GM21381 (cell line): Measurements from ENCODE around the gene PRDM12.

Experiments used
- ATAC-seq: cut with Tn5 transposase; IDR thresholded peaks from one replicate; pipeline ENCODE4 v1.9.1; 2021; ENCODE audit warnings: mild to moderate bottlenecking, moderate library complexity; ENCODE audit not compliant: unreplicated experiment

PRDM12 gene

DNA sequence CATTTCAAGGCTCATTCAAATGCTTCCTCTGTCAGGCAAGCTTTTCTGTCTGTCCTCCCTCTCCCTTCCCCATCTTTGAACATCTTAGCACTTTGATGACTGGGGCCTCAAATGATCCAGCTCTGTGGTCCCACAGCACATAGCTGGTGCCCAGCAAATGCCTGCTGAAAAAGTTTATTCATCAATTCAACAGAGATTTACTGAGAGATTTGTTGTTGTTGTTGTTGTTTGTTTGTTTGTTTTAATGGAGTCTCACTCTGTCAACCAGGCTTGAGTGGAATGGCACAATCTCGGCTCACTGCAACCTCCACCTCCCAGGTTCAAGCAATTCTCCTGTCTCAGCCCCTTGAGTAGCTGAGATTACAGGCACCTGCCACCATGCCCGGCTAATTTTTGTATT is 23.2 kb downstream of the PRDM12 start:
- no peak for ATAC-seq

DNA sequence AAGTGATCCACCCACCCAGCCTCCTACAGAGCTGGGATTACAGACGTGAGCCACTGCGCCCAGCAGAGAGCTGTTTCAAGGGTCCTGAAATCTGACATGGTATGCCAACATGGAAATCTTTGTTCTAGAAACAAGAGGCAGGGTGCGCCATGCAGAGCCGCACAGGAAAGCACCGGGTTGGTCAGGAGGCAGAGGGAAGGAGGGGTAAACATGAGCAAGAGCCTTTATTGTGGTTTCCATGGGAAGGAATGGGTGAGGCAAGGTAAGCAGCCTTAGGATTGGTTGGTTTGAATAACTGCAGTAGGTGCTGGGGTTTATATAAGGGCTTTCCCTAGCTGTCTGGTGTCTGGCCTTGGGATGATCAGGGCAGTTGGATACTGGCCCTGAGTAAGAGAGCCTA is 23.7 kb downstream of the PRDM12 start:
- ATAC-seq: no peak

DNA sequence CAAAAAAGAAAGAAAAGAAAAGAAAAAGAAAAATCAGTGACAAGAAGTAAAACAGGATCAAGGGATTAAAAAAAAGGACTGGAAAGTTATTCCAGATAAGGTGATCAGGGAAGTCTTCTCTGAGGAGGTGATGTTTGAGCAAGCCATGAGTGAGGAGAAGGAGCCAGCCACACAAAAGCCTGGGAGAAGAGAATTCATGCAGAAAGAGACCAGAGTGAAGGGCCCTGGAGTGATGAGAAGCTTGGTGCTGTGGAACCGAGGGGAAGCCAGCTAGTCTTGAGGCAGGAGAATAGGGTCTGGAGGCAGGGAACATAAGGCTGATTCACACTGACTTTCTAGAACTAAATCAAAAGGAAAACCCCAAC is 25.2 kb downstream of the PRDM12 start:
- ATAC-seq: no peak

DNA sequence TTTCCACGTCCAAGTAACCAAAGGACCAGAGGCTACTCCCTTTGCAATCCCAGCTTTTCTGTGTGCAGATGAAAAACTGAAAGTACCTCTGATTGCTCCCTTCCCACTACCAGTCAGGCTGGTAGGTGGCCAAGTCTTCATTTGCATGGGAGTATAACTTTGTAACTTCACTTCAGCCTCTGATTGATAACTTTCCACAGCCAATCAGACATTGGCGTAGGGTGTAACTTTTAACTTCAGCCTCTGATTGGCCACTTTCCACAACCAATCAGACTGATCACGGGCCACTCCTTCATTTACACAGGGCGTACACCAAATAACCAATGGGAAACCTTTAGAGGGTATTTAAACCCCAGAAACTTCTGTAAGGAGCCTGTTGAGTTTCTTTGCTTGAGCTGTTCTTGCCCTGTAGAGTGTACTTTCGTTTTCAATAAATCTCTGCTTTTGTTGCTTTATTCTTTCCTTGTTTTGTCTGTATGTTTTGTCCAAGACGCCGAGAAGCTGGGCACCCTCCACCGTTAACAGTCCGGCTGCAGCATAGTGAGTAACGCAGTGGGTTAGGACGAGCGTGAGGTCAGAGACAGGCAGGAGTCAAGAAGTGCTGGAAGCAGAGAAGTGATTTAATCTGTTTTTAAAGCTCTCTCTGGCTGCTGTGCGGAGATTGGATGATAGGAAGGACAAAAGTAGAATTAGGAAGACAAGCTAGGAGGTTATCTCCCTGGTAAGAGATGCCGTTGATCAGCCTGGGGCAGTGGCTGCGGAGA is 25.7 kb downstream of the PRDM12 start:
- ATAC-seq: no peak

DNA sequence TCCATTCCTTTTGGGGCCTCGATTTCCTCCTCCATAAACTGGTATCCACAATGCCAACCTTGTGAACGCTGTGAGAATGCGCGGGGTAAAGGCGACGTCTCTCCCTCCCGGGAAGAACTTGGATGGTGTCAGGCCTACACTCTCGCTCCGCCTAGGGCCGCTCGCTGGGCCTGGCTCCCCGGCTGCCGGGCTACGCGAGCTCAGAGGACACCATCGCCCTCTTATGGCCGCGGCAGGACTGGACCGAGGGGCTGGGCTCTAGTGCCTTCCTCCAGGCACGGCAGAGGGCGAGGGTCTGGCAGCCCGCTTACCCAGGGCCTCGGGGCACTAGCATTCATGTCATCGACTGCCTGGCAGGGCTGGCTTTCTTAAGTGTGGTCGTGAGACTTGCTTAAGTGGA is 27.9 kb downstream of the PRDM12 start:
- ATAC-seq: no peak

DNA sequence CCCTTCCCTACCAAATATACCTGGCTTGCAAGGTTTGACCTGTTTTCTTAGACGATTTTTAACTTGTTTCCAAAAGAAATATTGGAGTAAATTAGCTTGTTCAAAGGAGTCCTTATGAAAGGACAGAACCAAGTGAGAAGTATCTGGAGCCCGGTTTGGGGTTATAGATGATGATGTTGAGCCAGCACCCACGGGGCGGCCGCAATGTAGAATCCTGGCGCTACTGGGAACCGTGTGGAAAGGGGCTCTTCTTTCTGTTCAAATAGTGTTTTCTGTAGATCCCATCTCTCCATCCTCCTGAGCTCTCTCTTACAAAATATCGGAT is 28.7 kb downstream of the PRDM12 start:
- no peak for ATAC-seq

DNA sequence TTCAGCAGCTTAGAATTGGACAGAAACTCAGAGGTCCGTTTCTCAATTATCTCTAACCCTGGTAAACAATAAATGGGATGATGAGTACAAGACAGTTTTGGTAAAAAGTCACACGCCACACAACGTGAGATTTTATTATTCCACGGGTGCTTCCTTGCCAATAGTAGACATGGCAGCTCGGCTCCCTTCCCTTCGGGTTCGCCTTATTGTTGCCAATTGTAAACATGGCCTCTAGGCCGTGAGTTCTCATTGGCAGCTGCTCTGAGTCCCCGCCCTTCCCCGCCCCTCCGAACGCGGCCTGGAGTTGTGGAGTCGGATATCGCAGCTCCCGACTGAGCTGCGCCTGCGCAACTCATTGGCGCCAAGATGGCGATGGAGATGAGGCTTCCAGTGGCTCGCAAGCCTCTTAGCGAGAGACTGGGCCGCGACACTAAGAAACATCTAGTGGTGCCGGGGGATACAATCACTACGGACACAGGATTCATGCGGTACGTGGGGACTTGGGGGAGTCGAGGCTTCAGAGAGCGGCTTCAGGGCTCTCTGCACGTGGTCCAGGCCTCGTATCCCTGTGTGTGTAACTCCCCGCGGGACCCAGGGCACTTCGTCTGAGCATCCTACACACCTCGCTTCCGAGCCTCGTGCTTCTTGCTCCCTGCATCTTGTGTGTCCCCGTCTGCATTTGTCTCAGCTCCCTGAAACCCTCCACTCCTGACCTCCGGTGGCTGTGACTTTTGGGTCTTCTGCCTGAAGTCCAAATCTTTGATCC is 29.2 kb downstream of the PRDM12 start, which contains the start of gene EXOSC2:
TSS of gene EXOSC2 (plus strand) at position 355 of the 766 bp plus-strand sequence. CDS start at position 367, 12 bp downstream.
- peak; percentile 98 for ATAC-seq

DNA sequence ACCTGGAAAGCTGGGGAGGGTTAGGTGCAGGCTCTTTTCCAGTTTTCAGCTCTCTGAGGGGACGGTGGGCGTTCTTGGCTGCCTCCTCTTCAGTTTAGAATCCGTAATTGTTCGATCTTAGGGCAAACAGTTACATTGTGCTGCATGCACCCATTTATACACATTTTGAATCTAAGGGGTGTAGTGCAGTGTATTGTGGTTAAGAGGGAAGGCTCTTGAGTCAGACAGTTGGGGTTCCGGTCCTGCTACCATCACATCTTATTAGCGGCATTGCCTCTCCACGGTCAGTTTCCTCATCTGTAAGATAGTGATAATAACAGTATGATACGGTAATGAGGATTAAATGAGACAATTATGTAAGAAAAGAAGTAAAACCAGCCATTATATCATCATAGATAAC is 29.8 kb downstream of the PRDM12 start:
- no peak for ATAC-seq

DNA sequence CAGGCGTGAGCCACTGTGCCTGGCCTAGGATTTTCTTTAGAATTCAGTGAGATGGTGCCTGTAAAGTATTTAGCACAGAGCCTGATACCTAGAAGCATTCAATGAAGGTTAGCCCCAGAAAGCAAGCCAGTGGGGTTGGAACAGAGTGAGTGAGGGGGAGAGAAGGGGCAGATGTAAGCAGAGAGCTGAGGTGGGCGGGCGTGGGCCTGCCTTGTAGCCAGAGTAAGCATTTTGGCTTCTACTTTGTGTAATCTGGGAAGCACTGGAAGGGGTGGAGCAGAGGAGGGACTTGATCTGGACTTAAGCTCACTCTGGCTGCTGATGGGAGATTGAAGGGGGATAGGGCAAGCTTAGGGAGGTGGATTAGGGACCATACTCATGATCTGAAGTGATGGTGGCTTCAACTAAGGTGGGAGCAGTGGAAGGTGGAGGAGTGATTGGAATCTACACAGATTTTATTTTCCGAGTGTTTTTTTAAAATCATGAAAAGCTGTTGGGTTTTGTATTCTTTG is 31.8 kb downstream of the PRDM12 start:
- no peak for ATAC-seq

DNA sequence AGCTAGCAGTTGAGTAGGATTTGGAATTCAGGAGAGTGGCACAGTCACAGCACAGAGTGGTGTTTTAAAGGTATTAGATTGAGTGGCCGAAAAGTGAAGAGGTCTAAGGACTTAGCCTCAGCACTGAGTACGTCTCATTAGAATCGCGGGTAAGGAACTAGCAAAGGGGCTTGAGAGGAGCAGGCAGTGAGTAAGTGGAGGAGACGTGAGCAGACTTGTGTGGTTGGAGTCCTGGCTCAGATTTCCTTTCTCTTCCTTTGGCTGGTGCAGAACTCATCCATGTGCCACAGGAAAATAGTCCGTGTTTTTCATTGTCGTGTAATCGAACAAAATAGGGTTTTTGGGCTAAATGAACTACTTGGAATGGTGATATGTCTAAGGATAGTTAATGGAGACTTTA is 32.6 kb downstream of the PRDM12 start:
- no peak for ATAC-seq

DNA sequence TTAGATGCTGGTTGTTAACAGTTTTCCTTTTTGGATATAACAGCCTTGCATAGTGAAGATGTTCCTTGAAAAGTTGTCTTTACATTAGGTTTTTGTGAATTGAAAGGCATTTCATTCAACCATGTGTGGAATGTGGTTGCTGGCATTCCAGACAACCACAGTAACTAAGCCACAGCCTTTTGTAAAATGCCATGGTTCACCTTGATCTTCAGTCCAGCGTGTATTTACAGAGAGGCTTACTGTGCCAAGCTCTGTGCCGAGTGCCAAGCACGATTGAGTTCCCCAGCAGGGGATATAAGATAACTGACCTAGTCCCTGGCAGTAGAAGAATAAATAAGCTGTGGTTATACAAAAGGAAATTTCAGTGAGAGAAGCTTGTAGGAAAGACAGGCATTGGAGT is 34.1 kb downstream of the PRDM12 start:
- ATAC-seq: no peak

DNA sequence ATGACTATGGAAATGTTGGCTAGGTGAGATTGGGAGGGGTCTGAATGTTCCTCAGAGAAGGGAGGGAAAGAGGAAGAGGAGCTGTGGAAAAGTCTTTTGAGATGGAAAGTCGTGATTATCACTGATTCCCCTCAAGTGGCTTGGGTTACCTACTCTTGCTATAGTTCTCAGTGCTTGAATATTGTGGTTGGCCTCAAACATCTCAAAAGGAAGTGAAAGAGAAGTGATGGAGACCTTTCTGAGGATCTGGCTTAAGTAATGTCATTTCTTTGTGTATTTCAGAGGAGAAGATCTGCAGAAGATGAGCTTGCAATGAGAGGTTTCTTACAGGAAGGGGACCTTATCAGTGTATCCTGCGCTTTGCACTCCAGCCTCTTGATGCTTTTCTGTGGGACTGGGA is 34.7 kb downstream of the PRDM12 start:
- ATAC-seq: no peak

DNA sequence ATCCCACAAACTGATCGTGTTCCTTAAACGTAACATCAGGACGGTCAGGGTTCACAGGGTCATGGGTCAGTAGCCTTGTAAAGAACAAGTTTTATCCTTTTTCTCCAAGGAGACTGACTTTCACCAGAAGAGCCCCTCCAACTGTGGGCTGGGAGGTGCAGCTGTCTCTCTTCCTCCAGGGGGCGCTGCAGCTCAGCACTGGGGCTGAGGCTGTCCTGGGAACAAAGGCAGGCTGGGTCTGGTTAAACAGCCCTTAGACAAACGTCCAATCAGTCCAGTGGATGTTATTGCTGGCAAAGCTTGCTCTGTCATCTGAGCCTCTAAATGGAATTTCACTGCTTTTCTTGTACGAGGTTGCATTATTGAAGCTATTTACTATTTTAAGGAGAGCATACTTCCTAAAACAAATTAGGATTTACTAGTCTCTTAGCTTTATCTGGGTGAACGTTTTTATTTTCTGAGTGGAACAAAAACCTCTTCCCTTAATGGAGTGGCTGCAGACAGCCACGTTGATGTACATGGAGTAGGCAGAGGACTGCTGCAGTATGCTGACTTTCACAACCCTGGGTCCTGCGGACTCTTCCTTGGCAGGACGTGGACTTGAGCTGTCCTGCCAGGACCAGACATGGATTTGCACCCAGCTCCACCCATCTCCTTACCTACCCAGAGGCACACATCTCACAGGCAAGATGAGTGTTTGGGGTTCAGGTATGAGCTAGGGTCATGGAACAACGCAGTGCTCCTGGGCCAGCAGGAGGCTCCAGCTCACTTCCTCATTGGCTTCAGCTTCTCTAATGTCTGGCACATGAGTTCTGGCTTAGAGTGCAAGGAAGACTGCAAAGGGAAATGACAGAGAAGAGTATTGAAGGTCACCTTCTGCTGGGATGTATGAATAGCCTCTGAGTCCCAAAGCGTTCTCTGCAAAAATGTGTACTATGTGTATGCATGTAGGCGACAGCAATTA is 36.9 kb downstream of the PRDM12 start:
- ATAC-seq: no peak

DNA sequence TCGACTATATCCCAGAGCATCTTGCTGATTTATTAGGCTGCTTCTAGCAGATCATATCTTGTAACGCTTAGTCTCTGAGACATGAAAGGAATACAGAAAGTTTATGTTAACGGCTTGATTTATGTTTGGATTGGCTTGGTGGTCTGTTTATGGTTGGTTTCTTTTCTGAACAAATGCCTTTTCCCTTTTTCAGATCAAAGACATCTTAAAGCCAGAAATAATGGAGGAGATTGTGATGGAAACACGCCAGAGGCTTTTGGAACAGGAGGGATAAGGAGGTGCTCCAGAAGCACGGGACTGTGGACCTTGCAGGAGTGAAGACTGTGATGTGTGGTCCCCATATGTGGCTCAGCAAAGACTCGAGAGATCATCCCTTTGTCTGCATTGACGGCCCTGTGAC is 39.1 kb downstream of the PRDM12 start:
- ATAC-seq: no peak

DNA sequence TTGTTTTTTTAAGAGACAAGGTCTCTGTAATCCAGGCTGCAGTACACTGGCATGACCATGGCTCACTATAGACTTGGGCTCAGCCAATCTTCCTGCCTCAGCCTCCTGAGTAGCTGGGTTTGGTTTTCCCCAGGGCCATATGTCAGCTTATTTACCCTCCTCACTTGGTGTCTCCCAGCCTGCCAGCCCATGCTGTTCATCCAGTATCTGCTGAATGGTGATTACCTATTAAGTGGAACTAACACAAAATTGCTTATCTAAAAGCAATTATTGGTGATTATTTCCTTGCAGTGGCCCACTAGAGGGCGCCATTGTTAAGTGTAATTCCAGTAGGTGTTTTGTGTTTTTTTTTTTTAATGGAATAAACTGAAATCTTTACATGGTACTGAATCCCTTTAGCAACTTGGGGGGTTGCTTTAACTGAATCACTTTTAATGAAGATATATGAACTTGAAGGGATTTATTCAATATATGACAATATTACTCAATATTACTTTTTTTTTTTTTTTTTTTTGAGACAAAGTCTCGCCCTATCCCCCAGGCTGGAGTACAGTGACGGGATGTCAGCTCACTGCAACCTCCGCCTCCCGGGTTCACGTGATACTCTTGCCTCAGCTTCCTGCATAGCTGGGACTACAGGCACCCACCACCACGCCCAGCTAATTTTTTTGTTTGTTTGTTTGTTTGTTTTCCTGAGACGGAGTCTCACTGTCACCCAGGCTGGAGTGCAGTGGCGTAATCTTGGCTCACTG is 43.0 kb downstream of the PRDM12 start:
- ATAC-seq: no peak

DNA sequence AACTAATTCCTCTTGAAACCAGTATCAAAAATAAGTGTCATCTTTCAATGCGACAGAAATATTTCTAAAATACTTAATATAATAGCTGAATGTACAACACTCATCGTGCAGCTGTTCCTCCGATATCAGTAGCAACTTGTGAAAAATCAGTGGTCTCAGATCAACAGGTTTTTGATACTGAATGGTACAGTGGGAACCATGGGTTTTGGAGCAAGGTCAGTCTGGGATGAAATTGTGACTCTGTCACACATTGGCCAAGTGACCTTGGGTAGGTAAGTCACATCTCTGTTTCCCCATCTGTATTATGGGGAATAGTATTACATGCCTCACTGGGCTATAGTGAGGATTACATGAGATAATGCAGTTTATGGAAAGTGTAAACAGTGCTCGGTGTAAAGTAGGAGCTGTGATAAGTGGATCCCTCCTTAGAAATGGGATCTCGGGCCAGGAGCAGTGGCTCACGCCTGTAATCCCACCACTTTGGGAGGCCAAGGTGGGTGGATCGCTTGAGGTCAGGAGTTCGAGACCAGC is 46.5 kb downstream of the PRDM12 start:
- ATAC-seq: no peak

DNA sequence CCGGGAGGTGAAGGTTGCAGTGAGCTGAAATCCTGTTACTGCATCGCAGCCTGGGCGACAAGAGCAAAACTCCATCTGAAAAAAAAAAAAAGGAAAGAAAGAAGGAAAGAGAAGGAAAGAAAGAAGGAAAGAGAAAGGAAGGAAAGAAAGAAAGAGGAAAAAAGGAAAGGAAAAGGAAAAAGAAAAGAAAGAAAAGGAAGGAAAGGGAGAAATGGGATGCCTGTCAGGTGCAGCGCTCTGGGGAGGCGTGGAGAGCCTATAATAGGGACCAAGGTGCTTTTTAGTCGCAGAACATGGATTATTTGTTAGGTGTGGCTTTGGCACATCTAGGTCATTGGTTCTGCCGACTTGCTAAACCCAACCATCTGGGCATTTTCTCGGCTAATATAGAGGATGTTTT is 47.1 kb downstream of the PRDM12 start:
- ATAC-seq: no peak

DNA sequence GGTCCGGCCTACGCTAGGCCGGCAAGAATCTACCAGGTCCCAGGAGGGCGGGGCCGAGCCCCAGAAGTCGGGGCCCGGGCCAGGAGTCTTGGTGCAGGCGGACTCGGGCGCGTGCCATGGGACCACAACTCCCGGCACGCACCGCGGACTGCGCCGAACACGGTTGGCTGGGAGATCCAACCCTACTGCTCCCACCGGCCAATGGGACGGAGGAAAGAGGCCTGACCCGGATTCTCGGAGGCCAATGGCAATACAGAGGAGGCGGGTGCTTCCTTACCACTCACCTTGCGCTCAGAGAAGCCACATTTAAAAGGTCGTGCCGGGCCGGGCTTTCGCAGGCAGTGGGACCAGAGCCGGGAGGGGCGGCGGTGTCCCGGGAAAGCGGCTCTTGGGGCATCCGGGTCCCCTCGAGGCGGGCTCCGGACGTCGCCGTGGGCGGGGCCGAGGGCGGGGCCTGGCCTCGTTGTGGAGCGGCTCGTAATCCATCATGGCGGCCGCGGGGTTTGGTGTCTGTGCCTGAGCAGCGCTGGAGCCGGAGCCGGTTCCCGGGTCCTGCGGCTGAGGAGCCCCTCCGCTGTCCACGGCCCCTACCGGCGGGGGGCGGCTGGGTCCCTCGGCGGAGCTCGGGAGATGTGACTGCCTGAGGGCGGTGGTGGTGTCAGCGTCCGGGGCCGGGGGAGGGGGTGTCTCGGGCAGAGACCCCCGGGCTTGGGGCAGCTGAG is 48.3 kb downstream of the PRDM12 start:
- ATAC-seq: peak; percentile 95

DNA sequence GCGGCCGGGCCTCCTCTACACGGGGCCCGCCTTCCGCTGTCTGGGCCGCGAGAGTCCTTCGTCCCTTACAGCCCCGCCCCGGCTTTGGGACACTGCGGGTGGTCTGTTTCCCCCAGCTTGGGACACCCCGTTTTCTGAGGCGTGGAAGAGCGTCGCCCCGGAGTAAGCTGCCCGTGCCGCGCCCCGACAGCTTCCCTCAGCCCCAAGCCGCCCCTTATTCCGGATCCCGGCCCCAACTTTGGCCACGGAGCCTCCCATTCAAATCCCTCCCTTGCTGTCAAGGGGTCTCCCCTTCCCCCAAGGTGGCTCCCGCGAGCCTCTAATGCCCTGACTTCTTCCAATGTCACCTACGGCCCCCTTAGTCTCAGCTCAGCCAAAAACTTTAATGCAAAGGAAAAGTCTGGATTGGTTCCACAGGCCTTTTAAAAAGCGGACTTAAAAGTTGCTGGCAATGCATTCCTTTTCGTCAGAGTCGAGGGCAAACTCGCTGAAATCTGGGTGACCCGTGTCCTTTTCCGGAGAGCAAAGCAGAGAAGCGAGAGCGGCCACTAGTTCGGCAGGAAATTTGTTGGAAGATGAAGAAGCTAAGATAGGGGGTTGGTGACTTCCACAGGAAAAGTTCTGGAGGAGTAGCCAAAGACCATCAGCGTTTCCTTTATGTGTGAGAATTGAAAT is 49.0 kb downstream of the PRDM12 start:
- no peak for ATAC-seq
